ENCODE data around the gene METTL23.
"Not testable (repeated sequence)": the region's sequence is repeated elsewhere in the genome, so short reads cannot be mapped to it uniquely, and the experiment has no call there.

METTL23 gene

DNA sequence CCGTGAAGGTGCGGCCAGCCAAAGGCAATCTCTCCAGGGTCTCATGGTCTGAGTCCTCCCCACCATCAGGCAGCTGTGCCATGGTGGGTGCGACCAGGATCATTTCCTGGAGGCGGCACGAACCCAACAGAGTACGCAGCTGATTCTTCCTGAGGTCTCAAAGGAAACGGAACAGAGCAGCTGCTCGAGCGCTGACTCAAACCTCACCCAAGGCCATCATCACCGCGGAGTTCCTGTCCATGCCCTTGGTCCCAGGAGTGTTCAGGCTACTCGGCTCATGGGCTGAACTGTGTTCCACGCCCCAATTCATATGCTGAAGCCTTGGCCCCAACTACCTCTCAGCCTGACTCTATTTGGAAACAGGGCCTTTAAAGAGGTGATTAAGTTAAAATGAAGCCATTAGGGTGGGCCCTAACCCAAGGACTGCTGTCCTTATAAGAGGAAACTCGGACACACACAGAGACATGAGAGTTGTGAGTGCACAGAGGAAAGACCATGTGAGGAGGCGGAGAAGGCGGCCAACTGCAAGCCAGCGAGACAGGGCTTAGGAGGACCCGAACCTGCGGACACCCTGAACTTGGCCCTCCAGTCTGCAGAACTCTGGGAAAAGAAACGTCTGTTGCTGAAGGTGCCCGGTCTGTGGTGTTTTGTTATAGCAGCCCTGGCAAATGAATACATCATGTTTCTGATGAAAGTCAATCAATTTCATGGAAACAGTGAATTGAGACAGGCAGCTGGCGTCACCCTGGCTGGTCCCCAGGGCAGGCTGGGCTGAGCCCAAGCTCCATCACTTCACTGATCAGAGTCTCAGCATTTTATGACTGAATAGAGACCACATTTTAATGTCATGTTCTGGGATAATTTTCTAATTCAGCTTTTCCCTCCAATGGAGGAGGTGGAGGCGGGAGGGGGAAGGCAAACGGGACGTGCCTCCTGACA lies 29.6 kb upstream of the METTL23 start:
- H2AFZ ChIP-seq (ENCODE audit: low read depth, low read length, severe bottlenecking), result no peak overlapping the region
- no peak overlapping the region for H3K9ac ChIP-seq (ENCODE audit: low read length)

DNA sequence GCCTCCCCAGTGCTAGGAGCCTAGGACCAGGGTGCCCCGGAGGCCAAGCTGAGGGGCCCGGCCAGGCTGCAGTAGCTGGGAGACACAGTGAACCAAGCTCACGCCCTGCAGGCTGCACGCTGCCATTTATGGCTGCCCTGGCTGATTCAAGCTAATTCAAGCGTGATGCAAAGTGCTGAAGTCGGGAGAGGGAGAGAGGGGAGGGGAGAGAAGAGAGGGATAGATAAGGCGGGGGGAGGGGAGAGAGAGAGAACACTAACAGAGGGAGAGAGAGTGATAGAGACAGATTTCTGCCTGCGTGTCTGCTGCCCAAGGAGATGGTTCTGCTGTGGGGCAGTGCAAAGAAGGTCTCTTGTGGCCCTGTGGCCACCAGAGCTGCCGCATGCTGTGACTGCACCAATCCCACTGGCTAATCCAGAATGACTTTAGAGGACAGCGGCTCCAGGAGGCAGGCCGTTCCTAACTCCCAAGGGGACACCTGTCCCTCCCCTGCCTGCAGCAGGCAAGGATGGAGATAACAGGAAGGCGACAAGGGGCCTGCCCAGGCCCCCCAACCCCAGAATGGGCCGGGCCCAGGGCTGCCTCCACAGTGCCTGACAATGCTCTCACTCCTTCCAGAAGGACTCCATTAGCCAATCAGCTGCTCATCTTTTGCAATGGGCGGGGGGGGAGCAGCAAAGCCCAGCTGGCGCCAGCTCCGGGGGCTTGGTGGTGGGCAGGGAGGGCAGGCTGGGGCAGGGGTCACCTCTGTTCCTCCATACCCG lies 28.8 kb upstream of the METTL23 start:
- Histone ChIP-seq H2AFZ (ENCODE audit: low read depth, low read length, severe bottlenecking) (no peak overlapping the region), H3K36me3 (ENCODE audit: low read length) (no peaks in the 10 kb centered on the region), H3K4me2 (ENCODE audit: low read depth, low read length, poor library complexity, severe bottlenecking) (no peak overlapping the region), H3K9ac (ENCODE audit: low read length) (no peak overlapping the region), H3K9me2 (replicated peaks; ENCODE audit: insufficient read depth, low read length) (no peaks in the 10 kb centered on the region), H3F3A (ENCODE audit: insufficient read depth) (no peaks in the 10 kb centered on the region), H3K4me3 (ENCODE audit: insufficient read depth, low read length, poor library complexity, severe bottlenecking) (no peak overlapping the region), H3K79me2 (ENCODE audit: insufficient read depth, low read length) (no peaks in the 10 kb centered on the region), H4K20me1 (ENCODE audit: low read depth, low read length) (no peaks in the 10 kb centered on the region), H3K27ac (ENCODE audit: low read depth, low read length) (no peak overlapping the region), H3K9me3 (ENCODE audit: insufficient read depth, low read length) (no peaks in the 10 kb centered on the region), H3K27me3 (ENCODE audit: low read length) (no peaks in the 10 kb centered on the region)
- TF ChIP-seq, protein P1, sequence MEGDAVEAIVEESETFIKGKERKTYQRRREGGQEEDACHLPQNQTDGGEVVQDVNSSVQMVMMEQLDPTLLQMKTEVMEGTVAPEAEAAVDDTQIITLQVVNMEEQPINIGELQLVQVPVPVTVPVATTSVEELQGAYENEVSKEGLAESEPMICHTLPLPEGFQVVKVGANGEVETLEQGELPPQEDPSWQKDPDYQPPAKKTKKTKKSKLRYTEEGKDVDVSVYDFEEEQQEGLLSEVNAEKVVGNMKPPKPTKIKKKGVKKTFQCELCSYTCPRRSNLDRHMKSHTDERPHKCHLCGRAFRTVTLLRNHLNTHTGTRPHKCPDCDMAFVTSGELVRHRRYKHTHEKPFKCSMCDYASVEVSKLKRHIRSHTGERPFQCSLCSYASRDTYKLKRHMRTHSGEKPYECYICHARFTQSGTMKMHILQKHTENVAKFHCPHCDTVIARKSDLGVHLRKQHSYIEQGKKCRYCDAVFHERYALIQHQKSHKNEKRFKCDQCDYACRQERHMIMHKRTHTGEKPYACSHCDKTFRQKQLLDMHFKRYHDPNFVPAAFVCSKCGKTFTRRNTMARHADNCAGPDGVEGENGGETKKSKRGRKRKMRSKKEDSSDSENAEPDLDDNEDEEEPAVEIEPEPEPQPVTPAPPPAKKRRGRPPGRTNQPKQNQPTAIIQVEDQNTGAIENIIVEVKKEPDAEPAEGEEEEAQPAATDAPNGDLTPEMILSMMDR (IDR thresholded peaks at IDR 0.05; ENCODE audit: insufficient read depth, low read length, poor library complexity, severe bottlenecking), result no peak
- TF ChIP-seq EZH2phosphoT487 (conservative IDR thresholded peaks at IDR 0.05; ENCODE audit: low read length), result no peak

More for the DNA sequence above, 29.6 kb upstream of the METTL23 start:
- Histone ChIP-seq H3K36me3 (ENCODE audit: low read length) (no peaks in the 10 kb centered on the region), H3K9me2 (replicated peaks; ENCODE audit: insufficient read depth, low read length) (no peaks in the 10 kb centered on the region), H3K4me2 (ENCODE audit: low read depth, low read length, poor library complexity, severe bottlenecking) (no peak overlapping the region), H4K20me1 (ENCODE audit: low read depth, low read length) (no peaks in the 10 kb centered on the region), H3K9me3 (ENCODE audit: insufficient read depth, low read length) (no peaks in the 10 kb centered on the region), H3K79me2 (ENCODE audit: insufficient read depth, low read length) (no peaks in the 10 kb centered on the region), H3K27me3 (ENCODE audit: low read length) (no peaks in the 10 kb centered on the region), H3K4me3 (ENCODE audit: insufficient read depth, low read length, poor library complexity, severe bottlenecking) (no peak overlapping the region), H3F3A (ENCODE audit: insufficient read depth) (no peaks in the 10 kb centered on the region), H3K27ac (ENCODE audit: low read depth, low read length) (no peak overlapping the region)
- TF ChIP-seq, protein P1 (IDR thresholded peaks at IDR 0.05; ENCODE audit: insufficient read depth, low read length, poor library complexity, severe bottlenecking), result no peak
- TF ChIP-seq EZH2phosphoT487 (conservative IDR thresholded peaks at IDR 0.05; ENCODE audit: low read length), result no peak

DNA sequence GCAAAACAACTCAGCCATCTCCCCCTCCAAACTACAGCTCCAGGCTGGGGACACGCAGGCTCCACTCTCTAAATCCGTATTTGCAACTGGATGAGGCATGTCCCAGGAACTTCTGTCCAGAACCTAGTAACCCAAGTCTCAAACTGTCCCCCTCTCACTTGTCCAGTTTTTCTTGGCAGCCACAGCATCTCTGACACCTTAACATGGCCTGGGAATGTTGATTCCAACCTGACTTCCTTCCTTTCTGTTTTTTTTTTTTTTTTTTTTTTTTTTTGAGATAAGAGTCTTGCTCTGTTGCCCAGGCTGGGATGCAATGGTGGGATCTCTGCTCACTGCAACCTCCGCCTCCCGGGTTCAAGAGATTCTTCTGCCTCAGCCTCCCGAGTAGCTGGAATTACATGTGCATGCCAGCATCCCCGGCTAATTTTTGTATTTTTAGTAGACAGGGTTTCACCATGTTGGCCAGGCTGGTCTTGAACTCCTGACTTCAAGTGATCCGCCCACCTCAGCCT lies 28.1 kb upstream of the METTL23 start:
- H3F3A ChIP-seq (ENCODE audit: insufficient read depth); H4K20me1 ChIP-seq (ENCODE audit: low read depth, low read length); H3K9me2 ChIP-seq (replicated peaks; ENCODE audit: insufficient read depth, low read length); H3K9ac ChIP-seq (ENCODE audit: low read length); H3K27ac ChIP-seq (ENCODE audit: low read depth, low read length); H3K4me2 ChIP-seq (ENCODE audit: low read depth, low read length, poor library complexity, severe bottlenecking); H3K79me2 ChIP-seq (ENCODE audit: insufficient read depth, low read length); H3K36me3 ChIP-seq (ENCODE audit: low read length); H3K9me3 ChIP-seq (ENCODE audit: insufficient read depth, low read length); H3K4me3 ChIP-seq (ENCODE audit: insufficient read depth, low read length, poor library complexity, severe bottlenecking); H2AFZ ChIP-seq (ENCODE audit: low read depth, low read length, severe bottlenecking); H3K27me3 ChIP-seq (ENCODE audit: low read length): not testable (repeated sequence)
